GM12878 (cell line): Measurements from ENCODE around the gene SLC6A17.

ENCODE experiments used
- EP300 ChIP-seq, 2 experiments: fragments of 150-350 bp in 1 of 2; IDR thresholded peaks; 2 replicates each; pipeline ENCODE4 v1.6.1; 2011 to 2012; ENCODE audit warnings: low read depth in 2 of 2, low read length in 2 of 2, borderline replicate concordance in 1 of 2, improper control_type of control experiment in 1 of 2, inconsistent platforms in 1 of 2; ENCODE audit not compliant: control insufficient read depth in 1 of 2
- POLR2AphosphoS5 ChIP-seq: IDR thresholded peaks from 2 replicates; pipeline ENCODE4 v1.6.1; 2011; ENCODE audit warnings: mild to moderate bottlenecking, low read length, inconsistent platforms
- TAF1 ChIP-seq: IDR thresholded peaks from 2 replicates; pipeline ENCODE4 v1.6.1; 2011; ENCODE audit warnings: mild to moderate bottlenecking, low read depth, low read length, borderline replicate concordance

GRCh38 chr1:110198746-110199145 lies 48.5 kb downstream of the SLC6A17 start:
- no peak for TF ChIP-seq POLR2AphosphoS5
- no peak for TF ChIP-seq TAF1
- TF ChIP-seq EP300 (IDR thresholded peaks at IDR 0.05; ENCODE audit: borderline replicate concordance in 1 of 2, control insufficient read depth in 1 of 2, low read depth in 2 of 2, low read length in 2 of 2), result no peak
